COR-L47 (cell line): ENCODE measurements around the gene AK8.
A peak's percentile ranks its signal among the peaks of the same experiment; 100 is the strongest.

Experiments
- DNase-seq: peaks from one replicate; lab custom pipeline; 2025; lab: John Stamatoyannopoulos, UW

The AK8 gene

GRCh38 chr9:132770770-132771310, 107.2 kb downstream of the AK8 start:
- no peak for DNase-seq

GRCh38 chr9:132769906-132770769, 107.9 kb downstream of the AK8 start:
- no peak for DNase-seq

GRCh38 chr9:132768932-132769905, 108.9 kb downstream of the AK8 start:
- DNase-seq, result peak; percentile 67

GRCh38 chr9:132763574-132763973, 114.5 kb downstream of the AK8 start:
- DNase-seq, result no peak

GRCh38 chr9:132762896-132763295, 115.2 kb downstream of the AK8 start:
- no peak for DNase-seq

GRCh38 chr9:132761602-132762001, 116.5 kb downstream of the AK8 start:
- DNase-seq, result no peak

- no peak for DNase-seq
Measured at GRCh38 chr9:132760057-132760456, 118.0 kb downstream of the AK8 start.

- DNase-seq, result no peak
Measured at GRCh38 chr9:132757016-132757415, 121.1 kb downstream of the AK8 start.

- no peak for DNase-seq
Measured at GRCh38 chr9:132756214-132756845, 121.8 kb downstream of the AK8 start.

- DNase-seq, result no peak
Measured at GRCh38 chr9:132755096-132755495, 123.0 kb downstream of the AK8 start.

GRCh38 chr9:132754236-132754635, 123.8 kb downstream of the AK8 start:
- DNase-seq, result no peak

- no peak for DNase-seq
Measured at GRCh38 chr9:132753593-132753880, 124.5 kb downstream of the AK8 start.

- no peak for DNase-seq
Measured at GRCh38 chr9:132752877-132753592, 125.0 kb downstream of the AK8 start.

- DNase-seq, result no peak
Measured at GRCh38 chr9:132750668-132751067, 127.4 kb downstream of the AK8 start.

GRCh38 chr9:132749306-132749705, 128.8 kb downstream of the AK8 start:
- no peak for DNase-seq

- DNase-seq, result no peak
Measured at GRCh38 chr9:132748450-132748849, 129.6 kb downstream of the AK8 start.

GRCh38 chr9:132745756-132746709, 132.1 kb downstream of the AK8 start:
- DNase-seq, result no peak

- no peak for DNase-seq
Measured at GRCh38 chr9:132744881-132745755, 133.0 kb downstream of the AK8 start.

GRCh38 chr9:132743931-132744479, 134.1 kb downstream of the AK8 start:
- DNase-seq, result no peak
